GM19351 (cell line): ENCODE data around the gene ACADVL.
"Not testable (repeated sequence)": the region's sequence is repeated elsewhere in the genome, so short reads cannot be mapped to it uniquely, and the experiment has no call there.

Experiments
- ATAC-seq: cut with Tn5 transposase; IDR thresholded peaks from one replicate; pipeline ENCODE4 v1.9.1; 2021; ENCODE audit warnings: mild to moderate bottlenecking, moderate library complexity; ENCODE audit not compliant: unreplicated experiment

Gene ACADVL

DNA sequence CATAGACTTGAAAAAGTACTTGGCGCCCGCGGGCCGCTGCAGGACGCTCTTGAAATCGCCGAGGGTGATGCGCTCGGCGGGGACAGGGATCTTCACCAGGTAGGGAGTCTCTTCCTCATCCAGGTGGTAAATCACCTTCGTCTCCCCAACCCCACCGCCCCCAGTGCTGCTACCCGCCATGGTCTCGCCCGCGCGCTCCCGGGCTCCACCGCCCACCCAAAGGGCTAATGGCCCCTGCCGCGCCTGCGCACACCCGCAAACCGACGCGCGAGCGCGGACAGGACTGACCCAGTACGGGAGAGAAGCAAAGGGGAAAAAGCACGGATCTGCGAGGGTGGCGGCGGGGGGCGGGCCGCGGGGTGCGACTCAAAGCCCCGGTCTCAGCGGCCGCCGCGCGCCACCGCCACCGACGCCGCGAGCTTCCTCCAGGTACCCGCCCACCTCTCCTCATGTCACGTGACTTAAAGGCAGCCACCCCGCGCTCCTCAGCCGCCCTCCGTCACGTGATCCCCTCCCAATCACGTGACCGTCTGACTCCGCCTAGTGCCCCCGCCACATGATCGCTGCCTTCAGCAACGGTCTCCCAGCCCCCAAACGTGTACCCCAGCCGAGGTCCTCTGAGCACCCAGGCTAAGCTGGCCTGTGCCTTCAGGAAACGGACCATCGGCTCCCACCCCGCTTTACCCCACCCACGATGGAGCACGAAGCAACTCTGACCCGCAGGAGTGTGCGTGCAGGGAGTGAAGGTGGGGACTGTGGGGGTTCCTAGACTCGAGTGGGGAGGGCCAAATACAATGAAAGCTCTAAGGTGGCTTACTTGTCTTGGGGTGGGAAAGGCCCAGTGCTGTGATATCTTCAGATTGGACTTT lies 14.6 kb downstream of the ACADVL start, which contains the start of gene DVL2:
Gene DVL2 (minus strand): TSS at position 435 of the 869 bp plus-strand sequence. CDS start 255 bp downstream, at position 180.
- ATAC-seq = peak; percentile 61

DNA sequence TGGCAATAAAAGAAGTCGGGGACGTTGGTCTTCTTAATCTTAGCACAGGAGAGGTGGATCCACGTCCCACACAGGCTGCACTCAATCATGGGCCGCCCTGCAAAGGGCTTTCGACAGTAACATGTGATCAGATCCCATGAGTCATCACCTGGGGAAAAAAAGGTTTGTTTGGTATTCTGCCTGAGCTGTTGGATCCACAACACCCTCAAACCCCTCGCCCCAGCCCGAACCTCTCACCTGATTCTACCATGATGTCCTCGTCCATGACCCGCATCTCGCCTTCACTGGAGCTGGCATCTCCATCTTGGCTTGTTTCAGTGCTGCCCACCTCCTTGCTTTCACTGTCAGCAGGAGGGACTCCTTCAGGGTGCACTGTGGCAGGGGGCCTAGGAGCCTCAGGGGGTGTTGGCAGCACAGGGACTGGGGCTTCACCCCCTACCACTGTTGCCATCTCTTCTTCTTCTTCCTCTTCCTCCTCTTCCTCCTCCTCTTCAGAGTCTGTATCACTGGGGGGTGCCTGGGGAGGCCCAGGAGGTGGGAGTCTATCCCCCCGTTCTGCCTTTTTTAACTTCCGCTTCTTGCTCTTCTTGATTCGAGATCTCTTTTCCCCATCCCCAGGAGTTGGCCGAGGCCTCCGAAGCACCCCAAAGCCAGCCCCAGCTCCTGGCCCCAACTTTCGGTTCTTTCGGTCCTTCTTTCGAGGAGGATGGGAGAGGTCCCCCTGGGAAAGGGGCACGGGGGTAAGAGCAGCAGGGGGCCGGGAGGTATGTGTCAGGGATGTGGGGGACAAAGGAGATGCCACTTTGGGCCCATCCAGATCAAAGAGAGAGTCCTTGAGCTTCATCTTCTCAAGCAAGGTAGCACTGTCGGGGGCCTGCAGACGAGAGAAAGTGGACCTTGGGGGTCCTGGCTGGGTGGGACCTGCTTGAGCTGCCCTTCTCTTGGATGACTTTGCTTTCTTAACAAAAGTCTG lies 16.2 kb downstream of the ACADVL start:
- ATAC-seq = no peak

DNA sequence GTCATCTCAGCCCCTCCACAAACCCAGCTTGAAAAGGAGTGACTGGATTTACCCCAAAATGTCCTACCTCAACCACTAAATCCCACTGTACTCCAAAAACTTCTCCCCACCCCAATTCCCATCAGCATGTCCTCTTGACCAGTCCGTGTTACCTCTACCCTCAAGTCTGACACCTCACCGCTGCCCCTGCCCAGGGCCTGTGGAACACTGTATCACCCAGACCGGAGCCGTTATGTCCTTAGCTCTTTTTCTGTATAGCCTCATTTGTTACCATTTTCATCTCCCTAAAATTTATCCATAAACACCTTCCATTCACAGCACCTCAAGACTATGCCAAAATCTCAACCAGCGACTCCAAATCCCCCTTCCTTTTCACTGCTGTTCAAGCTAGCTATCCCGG lies 17.1 kb downstream of the ACADVL start:
- ATAC-seq = no peak

DNA sequence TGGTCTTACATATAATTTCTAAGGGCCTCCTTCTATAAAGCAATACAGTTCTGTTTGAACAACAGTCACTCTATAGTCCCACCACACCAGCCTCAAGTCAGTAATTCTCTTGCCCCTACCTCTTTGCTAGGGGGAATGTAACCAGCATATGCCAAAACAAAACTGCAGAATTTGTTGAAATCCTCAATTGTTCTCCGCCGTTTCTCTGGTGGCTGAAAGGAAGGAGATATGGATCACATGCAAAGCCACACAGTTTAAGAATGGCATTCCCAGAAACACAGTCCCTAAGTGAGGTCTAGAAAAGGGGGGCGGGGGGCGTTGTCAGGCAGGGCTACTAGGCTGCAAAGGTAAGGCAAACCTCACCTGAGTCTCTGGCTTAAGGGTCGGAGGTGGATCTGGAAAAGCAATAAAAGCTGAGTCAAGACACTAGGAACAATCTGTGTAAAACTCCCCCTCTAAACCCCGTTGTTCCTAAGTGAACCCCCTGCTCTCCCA lies 17.6 kb downstream of the ACADVL start:
- ATAC-seq = no peak

DNA sequence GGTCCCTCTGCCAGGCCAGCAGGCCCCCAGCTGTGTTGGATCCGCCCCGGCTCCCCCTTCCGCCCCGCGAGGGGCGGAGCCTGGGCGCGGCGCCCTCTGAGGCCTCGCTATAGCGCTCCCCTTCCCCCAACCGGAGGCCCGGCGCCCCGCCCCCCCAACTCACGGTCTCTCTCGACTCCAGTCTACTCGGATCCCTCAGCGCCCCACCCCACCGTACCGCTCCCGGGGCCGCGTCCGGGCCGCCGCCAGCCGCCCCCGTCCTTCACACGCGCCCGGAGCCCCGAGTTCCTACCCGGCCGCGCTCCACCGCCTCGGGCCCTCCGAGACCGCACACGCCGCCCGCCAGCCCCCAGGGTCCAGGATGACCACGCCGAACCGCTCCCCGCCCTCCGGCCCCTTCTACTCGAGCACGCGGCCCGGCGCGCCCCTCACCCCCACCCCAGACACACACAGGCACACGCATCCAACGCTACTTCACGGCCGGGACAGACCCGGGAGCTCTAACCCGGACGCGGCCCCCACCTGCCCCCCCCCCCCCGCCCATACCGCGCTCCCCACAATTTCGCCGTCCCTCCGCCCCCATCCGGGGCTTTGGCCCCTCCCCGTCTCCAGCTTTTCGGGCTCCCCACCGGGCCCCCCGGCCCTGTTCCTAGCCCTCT lies 18.2 kb downstream of the ACADVL start:
- no peak for ATAC-seq

DNA sequence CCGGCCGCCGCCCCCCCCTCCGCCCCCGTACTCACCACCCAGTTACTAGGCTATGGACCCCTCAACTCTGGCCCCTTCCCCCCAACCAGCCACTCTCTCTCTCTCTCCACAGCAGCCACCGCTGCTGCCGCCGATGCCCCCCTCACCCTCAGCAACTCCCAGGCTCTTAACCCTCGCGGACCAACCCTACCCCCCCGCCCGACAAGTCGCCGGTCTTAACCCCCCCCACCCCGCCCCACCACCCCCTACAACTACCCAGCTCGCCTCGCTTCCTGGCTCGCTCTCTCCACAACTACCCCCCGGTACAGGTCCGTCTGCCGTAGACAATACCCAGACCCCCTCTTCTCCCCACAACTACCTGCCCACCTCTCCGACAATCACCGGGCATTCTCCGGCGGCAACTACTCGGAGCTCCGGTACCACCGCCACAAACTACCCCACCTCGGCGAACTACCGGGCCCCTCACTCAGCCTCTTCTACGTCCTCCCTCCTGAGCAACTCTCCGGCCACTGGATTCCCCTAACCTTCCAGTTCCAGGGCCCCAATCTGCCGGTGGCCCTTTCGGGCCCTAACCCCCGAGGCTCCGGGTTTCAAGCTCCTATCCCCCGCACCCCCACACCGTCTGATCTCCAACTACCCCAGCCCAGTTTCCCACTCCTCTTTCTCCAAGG lies 18.8 kb downstream of the ACADVL start:
- no peak for ATAC-seq

DNA sequence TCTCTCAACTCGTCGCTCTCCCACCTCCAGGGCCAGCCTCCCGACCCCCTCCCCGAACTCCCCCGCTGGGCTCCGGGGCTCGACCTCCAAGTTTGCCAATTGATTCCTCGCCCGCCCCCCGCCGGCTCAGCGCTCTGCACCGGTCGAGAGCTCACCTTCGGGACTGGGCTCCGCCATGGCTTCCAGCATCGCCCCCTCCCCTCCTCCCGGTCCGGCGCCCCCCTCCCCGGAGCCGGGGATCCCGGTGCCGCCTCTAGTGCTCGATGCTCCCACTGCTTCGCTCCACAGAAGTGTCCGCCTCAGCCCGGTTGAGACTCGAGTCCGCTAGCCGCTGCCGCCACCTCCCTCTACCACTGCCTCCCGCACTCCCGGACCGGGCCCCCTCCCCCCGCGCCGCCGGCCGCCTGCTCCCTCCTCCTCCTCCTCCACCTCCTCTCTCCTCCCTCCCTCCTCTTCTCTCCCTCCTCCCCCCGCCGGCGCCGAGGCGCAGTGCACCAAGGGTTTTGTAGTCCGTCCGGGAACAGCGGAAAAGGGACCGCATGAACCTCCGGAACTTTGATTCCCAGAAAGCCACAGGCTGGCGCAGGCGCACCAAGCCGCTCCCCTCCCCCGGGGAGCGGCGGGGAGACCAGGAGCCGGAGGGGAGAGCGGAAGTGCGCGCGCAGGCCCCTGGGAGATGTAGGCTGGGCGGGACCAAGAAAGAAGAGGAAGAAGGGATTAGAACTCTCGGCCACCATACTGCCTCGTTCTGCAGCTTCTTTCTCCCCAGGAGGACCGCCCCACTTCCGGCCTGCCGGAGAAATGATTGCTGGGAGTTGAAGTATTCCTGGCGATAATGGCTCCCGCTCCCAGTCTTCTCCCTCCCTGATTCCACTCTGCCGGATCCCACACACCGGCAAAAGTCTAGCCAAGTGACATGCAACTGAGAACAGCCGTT lies 19.6 kb downstream of the ACADVL start, which contains the start of gene PHF23:
Gene PHF23 (minus strand): TSS at position 367 of the 937 bp plus-strand sequence. CDS start 178 bp downstream, at position 189.
- peak; percentile 50 for ATAC-seq

DNA sequence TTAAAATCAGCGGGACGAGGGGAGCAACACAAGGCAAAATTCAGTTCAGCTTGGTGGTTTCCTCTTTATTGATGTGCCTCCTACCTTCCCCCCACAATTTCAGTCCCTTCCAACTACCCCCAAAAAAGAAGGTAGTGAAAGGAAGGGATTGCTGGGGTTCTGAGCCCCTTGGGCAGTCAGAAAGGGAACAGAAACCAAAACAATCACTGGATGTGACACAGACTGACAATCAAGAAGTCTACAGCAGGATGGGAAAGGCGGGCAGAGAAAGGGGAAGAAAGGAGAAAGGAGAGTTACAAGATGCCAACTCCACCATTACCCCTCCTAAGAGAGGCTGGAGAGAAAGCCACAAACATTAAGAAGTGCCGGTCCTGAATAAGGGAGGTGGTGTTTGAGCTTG lies 20.6 kb downstream of the ACADVL start:
- no peak for ATAC-seq

DNA sequence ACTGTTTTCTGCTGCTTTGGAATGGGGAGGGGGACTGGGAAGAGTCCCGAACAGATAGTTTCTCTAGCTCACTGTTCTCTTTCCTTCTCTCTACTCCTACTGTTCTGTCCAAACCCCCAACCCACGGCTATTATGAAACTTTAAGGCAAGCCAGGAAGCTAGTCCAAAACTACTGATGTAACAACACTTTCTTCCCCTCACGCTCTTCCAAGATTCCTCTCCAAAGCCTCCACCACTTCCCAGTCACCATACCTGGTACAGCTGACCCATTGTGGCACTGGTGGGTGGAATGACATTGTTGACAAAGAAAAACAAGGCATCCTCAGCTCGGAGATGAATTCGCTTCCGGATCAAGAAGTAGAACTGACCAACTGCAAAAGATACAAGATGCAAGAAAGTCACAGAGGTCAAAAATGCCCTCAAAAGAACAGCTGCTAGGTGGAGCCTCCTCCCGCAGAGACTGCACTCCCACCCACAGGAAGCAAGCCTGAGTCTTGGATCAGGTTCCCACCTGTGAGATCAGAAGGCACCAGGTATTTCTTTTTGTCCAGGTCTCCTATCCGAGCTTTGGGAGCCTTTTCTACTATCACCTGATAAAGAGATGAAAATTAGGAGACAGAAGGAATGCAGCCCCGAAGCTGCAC lies 21.5 kb downstream of the ACADVL start:
- no peak for ATAC-seq

DNA sequence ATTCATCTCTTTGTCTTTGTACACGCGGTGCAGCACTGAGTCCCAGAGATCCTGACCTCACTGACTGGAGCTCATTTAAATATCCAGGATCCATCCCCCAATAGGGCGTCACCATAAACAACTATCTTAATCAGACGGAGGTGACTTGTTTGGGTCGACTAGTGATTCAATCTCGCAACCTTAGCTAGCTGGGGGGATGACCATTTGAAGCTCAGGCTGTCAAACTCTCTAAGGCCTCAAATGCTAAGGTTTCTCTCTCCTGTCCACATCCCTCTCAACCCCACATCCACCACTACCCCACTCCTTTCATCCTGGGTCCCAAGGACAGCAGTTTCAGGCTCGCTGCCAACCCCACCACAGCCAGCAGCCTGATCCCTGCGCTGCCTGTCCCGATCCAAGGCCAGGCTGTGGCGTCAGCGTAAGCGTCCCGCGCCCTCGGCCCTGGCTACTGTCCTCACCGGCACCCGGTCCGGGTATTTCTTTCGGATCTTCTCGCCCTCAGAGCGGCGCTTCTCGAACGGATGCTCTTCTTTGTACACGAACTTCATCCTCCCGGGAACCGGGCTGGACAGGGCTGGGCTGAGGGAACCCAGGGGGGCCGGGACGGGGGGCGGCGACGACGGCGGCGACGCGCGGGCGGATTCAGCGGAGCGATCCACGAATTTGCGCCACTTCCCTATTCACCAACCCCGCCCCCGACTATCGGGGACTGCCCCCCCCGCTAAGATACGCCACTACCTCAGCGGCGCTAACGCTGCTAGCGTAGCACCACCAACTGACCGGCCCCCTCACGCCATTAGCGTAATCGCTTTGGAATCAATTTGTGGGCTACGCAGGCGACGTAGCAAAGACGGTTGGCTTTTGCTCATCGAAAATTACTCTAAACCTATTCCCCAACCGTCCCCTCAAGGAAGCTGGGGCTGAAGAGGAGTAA lies 22.3 kb downstream of the ACADVL start, which contains the start of gene GABARAP:
Gene GABARAP (minus strand): TSS at position 667 of the 934 bp plus-strand sequence. CDS start 119 bp downstream, at position 548.
- ATAC-seq = no peak

DNA sequence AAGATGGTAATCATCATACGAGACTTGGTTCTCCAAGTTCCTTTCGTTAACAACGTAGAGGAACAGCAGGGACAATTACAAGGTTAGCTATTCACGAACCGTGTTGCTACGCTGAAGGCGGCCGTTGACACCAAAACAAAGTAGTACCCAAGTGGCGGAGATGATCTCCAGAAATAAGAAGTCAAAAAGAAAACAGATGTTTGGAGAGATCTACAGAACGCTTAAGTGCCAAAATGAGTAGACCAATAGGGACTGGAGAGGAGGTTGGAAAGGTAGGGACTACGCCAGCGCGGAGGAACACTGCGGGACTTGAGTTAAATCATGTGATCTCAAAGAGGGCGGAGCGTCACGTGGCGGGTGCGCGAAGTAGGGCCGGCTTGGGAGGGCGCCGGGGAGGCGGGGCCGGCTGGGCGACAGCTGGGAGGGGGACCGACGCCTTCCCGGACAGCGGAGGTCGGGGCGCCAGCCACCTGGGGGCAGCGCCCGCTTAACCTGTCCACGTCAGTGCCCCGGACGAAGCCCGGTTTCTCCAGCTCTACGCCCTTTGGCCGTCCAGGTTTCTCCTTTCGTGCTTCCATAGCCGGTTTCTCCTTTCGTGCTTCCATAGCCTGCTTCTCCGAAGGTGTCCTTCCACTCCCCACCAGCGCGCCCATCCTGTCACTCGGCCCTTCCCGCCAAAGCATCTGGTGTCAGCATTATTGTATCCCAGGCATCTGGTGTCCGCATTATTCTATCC lies 23.1 kb downstream of the ACADVL start:
- peak; percentile 38 for ATAC-seq

DNA sequence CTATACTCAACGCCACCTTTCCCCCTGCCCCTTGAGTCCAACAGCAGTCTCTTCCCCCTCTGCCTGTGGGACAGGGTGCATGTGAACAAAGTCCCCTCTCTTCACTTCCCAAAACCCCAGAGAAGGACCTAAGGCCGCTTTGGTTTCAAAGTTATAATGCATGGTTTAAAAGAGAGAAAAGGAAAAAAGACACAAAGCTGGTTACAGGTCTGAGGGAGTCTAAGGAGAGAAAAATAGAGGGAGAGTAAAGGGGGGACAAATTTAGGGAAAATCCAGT lies 23.7 kb downstream of the ACADVL start:
- no peak for ATAC-seq

DNA sequence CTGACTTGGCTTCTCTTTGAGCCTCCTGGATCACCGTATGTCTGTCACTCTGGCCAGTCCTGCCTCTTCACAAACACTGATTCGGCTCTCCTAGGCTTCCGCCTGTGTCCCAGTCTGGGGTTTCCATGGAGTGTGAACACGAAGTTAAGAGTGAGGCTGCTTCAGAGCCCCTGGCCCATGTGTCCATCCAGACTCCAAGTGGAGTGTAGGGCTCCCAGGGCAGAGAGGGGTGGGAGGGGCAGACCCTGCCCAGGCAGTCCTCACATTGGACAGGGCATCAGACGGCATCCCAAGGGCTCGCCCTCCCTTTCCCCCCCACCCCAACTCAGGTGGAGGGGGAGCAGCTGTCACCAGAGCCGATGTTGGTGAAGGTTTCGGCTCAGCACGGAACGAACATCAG lies 24.1 kb downstream of the ACADVL start:
- ATAC-seq = not testable (repeated sequence)

DNA sequence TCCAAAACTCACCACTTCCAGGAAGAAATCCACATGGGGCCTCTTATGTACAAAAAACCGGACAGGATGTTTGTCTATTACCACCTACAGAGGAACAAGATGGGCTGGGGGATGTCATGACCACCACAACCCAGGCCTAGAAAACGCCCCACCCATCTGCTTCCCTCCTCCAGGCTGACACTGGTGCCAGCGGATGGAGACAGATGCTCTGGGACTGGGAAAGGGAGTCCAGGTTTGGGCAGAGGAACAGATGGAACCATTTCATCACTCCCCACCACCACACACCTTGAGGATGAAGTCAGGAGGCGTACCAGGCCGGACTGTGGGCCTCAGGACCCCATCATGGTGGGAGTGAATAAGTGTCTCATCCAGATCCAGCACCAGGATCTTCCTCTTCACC lies 27.0 kb downstream of the ACADVL start:
- no peak for ATAC-seq

DNA sequence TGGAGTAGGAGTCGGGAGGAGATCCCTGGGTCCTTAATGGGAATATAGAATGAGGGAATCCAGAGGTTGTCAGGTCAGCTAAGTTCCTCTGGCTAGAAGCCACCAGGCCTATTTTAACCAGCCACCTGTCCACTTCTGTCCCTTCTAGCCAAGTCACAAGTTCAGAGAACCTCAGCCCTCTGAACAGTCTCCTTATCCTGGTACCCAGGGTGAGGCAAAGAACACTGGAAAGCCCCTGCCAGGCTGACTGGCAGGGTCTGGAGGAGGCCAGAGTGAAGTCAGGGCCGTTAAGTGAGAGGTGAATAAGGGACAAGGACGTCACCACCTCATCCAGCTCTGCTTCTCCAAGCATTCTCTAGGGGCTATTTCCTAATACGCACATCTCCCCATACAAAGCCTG lies 29.1 kb downstream of the ACADVL start:
- ATAC-seq = no peak

DNA sequence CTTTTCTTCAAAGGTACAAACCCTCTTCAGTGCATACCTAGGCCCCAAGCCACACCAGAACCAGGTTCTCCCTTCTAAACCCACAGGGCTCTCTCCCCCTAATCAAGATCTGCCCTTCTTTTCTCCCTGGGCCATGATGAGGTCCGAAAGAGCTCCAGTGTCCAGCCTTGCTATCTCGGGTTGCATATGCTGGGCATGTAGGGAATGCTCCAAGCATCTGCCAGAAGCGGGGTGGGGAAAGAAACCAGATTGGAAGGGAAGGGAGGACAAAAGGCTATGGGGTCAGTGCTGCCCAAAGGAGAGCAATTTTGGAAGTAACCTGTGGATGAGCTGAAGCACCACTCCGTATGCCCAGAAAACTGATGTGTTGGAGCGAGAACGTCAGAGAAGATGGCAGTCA lies 29.5 kb downstream of the ACADVL start:
- no peak for ATAC-seq

DNA sequence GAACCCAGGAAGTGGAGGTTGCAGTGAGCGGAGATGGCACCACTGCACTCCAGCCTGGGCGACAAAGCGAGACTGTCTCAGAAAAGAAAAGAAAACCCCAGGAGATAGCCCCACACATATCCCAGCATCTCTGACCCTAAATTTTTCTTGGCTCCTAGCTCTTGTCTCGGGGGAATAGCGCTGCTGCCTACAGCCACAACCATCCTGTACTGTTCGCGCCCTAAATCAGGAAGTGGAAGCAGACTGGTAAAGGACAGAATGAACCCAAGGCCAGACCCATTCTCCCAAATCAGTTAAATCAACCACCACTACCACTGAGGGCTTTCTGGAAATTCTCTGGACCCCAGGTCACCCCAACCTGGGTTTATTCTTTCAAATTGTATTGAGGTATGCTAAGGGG lies 30.1 kb downstream of the ACADVL start:
- no peak for ATAC-seq
